Panc1 (cell line): ENCODE measurements around the gene NIPA2. TPM values are rescaled to one million over a fixed set of nuclear protein-coding genes. Genes with fewer than 3 reads are reported as not detected.

ENCODE experiments used
- ATAC-seq: fragments of 200-7000 bp; cut with Tn5 transposase; 2 replicates; pipeline ENCODE4 v1.9.1; 2020; ENCODE audit warnings: mild to moderate bottlenecking, moderate library complexity
- BruUV-seq: library from RNA; stranded (reverse); fragments of 400-500 nt; replicated peaks from 2 replicates; lab custom pipeline; 2021; lab: Mats Ljungman, UMichigan
- CTCF ChIA-PET: fragments of 300-600 bp; sonication (Branson Sonifier 250); formaldehyde crosslinking; loops from one replicate; lab custom pipeline; 2022; ENCODE audit warnings: antibody characterized with exemption; lab: Charles Lee
- POLR2A ChIA-PET: fragments of 300-600 bp; sonication (Branson Sonifier 250); formaldehyde crosslinking; loops from one replicate; lab custom pipeline; 2022; ENCODE audit warnings: antibody characterized with exemption; lab: Charles Lee
- DNase-seq: peaks from one replicate; pipeline ENCODE4 v3.0.0-alpha.2; 2010; ENCODE audit warnings: low read depth, low spot score
- H3K27ac ChIP-seq: 2 replicates; pipeline ENCODE4 v1.5.1; 2011; ENCODE audit warnings: mild to moderate bottlenecking, low read length, inconsistent platforms
- H3K27me3 ChIP-seq: fragments of 200-500 bp; sonication (Bioruptor generic); 2 replicates; pipeline ENCODE4 v1.6.0; 2014; ENCODE audit warnings: low read length, inconsistent platforms; ENCODE audit not compliant: control insufficient read depth, insufficient read depth
- H3K36me3 ChIP-seq: fragments of 200-500 bp; sonication (Bioruptor generic); 2 replicates; pipeline ENCODE4 v1.5.1; 2014; ENCODE audit warnings: inconsistent platforms, mild to moderate bottlenecking, low read length, moderate library complexity; ENCODE audit not compliant: control insufficient read depth, insufficient read depth
- H3K4me1 ChIP-seq: 2 replicates; pipeline ENCODE4 v1.5.1; 2011; ENCODE audit warnings: inconsistent platforms, mild to moderate bottlenecking, low read length, moderate library complexity; ENCODE audit not compliant: control insufficient read depth, insufficient read depth
- H3K4me3 ChIP-seq, 2 experiments: 2 replicates each; pipeline ENCODE4 v1.5.1; 2011 to 2012; ENCODE audit warnings: low read depth in 2 of 2, low read length in 2 of 2, mild to moderate bottlenecking in 2 of 2, inconsistent platforms in 1 of 2, moderate library complexity in 1 of 2
- H3K9me3 ChIP-seq: fragments of 200-500 bp; sonication (Bioruptor generic); 2 replicates; pipeline ENCODE4 v1.5.1; 2014; ENCODE audit warnings: low read depth, mild to moderate bottlenecking, inconsistent platforms, low read length, moderate library complexity; ENCODE audit not compliant: control insufficient read depth, insufficient read depth
- POLR2AphosphoS5 ChIP-seq: IDR thresholded peaks from 2 replicates; pipeline ENCODE4 v1.6.1; 2012; ENCODE audit warnings: mild to moderate bottlenecking, low read depth, low read length, moderate library complexity
- REST ChIP-seq, 2 experiments: IDR thresholded peaks; 2 replicates each; pipeline ENCODE4 v1.6.1; 2011 to 2012; ENCODE audit warnings: low read depth in 2 of 2, control low read depth in 1 of 2, low read length in 1 of 2, mild to moderate bottlenecking in 1 of 2, moderate library complexity in 1 of 2; ENCODE audit not compliant: insufficient read depth in 1 of 2
- SIN3A ChIP-seq: IDR thresholded peaks from 2 replicates; pipeline ENCODE4 v1.6.1; 2012; ENCODE audit warnings: low read depth, mild to moderate bottlenecking, low read length, moderate library complexity, borderline replicate concordance; ENCODE audit not compliant: insufficient read depth
- TCF7L2 ChIP-seq: IDR thresholded peaks from 2 replicates; pipeline ENCODE4 v1.6.1; 2011; ENCODE audit warnings: mild to moderate bottlenecking, low read depth, low read length, inconsistent platforms
- in situ Hi-C: cut with HindIII; loops from 2 replicates; pipeline ENCODE4 v1.10.0; 2016; ENCODE audit warnings: low sequenced_read_pairs, low pct_unique_long_range_greater_than_20kb
- intact Hi-C: fragments of 100-400 bp; cut with micrococcal nuclease; formaldehyde crosslinking; loops from one replicate; pipeline ENCODE4 v1.10.0; 2022; ENCODE audit not compliant: unreplicated experiment
- total RNA-seq: library from RNA; stranded (reverse); gene quantifications from one replicate; pipeline ENCODE4 v1.2.1, GENCODE V29; 2021; ENCODE audit not compliant: unreplicated experiment
- TF ChIP-seq, protein P1 (sequence below): fragments of 450-650 bp; IDR thresholded peaks from 2 replicates; pipeline ENCODE4 v1.5.1; 2017; ENCODE audit warnings: mild to moderate bottlenecking

NIPA2 gene
- total RNA-seq, 1 experiment from 2014 or later, result 94.8 TPM

GRCh38 chr15:22794621-22795167 lies 43.8 kb upstream of the NIPA2 start:
- H3K27me3 ChIP-seq, result no peaks in the 10 kb centered on the region
- H3K9me3 ChIP-seq, result no peaks in the 10 kb centered on the region
- ChIA-PET POLR2A (no interaction called here), CTCF (no interaction called here)
- no peak overlapping the region for H3K4me3 ChIP-seq
- TF ChIP-seq TCF7L2, result no peak
- TF ChIP-seq, protein P1, sequence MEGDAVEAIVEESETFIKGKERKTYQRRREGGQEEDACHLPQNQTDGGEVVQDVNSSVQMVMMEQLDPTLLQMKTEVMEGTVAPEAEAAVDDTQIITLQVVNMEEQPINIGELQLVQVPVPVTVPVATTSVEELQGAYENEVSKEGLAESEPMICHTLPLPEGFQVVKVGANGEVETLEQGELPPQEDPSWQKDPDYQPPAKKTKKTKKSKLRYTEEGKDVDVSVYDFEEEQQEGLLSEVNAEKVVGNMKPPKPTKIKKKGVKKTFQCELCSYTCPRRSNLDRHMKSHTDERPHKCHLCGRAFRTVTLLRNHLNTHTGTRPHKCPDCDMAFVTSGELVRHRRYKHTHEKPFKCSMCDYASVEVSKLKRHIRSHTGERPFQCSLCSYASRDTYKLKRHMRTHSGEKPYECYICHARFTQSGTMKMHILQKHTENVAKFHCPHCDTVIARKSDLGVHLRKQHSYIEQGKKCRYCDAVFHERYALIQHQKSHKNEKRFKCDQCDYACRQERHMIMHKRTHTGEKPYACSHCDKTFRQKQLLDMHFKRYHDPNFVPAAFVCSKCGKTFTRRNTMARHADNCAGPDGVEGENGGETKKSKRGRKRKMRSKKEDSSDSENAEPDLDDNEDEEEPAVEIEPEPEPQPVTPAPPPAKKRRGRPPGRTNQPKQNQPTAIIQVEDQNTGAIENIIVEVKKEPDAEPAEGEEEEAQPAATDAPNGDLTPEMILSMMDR, result no peak
- no peak for TF ChIP-seq REST (IDR thresholded peaks at IDR 0.05; ENCODE audit: insufficient read depth in 1 of 2, low read depth in 2 of 2, low read length in 1 of 2)
- TF ChIP-seq SIN3A, result no peak
- no TSS peak for BruUV-seq
- in situ Hi-C loops (no loop called here), intact Hi-C loops (no loop called here)
- ATAC-seq, result no peak
- no peaks in the 10 kb centered on the region for H3K36me3 ChIP-seq
- DNase-seq, result no peak
- H3K27ac ChIP-seq, result no peak overlapping the region
- H3K4me1 ChIP-seq, result peaks cover 13% of the 10 kb centered on the region

- Histone ChIP-seq H3K27ac (no peak overlapping the region), H3K9me3 (no peaks in the 10 kb centered on the region), H3K4me3 (no peak overlapping the region), H3K4me1 (peaks cover 13% of the 10 kb centered on the region), H3K27me3 (no peaks in the 10 kb centered on the region), H3K36me3 (no peaks in the 10 kb centered on the region)
- POLR2A ChIA-PET, result no interaction called here
- in situ Hi-C loops, result no loop called here
- CTCF ChIA-PET, result no interaction called here
- TF ChIP-seq, protein P1, result no peak
- TF ChIP-seq REST (IDR thresholded peaks at IDR 0.05; ENCODE audit: insufficient read depth in 1 of 2, low read depth in 2 of 2, low read length in 1 of 2), result no peak
- no peak for TF ChIP-seq POLR2AphosphoS5
- TF ChIP-seq SIN3A, result no peak
- TF ChIP-seq TCF7L2, result no peak
- ATAC-seq (peak; percentile 46), DNase-seq (no peak)
- BruUV-seq, result no TSS peak
- intact Hi-C loops, result no loop called here
These were observed 43.0 kb upstream of the NIPA2 start for GRCh38 chr15:22795206-22796063.
